Measurements from ENCODE around the gene STC2. TPM values are rescaled to one million over a fixed set of nuclear protein-coding genes. Genes with fewer than 3 reads are reported as not detected.

STC2 gene
- total RNA-seq, 1 donor from 2014 or later = 12.2 TPM

DNA sequence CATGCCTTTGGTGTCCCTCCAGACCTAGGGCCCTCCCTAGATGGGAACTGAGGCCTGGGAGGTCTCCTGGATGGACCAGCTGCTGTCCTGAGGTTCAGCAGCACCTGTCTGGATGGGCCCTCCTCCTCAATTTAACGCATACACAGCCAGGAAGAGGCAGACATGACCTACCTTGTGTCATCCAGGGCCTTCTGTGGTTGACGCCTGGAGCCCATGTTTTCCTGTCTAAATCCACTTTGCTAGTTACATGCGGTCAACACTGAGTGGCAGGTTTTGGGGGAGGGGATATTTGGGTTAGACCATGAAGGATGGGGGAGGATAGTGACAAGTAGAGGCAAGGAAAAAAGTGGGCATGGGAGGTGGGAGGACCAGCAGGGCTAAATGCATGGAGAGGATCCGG, 3.1 kb upstream of the STC2 start:
- Mint-ChIP-seq H3K4me1 (ENCODE audit: low read depth) (peaks cover 19% of the 10 kb centered on the region), H3K36me3 (ENCODE audit: insufficient read depth) (no peaks in the 10 kb centered on the region), H3K27ac (no peak overlapping the region), H3K9me3 (ENCODE audit: low read depth) (no peaks in the 10 kb centered on the region), H3K4me3 (ENCODE audit: low read depth) (no peak overlapping the region), H3K27me3 (peaks cover 45% of the 10 kb centered on the region)
- TF ChIP-seq, protein P1, sequence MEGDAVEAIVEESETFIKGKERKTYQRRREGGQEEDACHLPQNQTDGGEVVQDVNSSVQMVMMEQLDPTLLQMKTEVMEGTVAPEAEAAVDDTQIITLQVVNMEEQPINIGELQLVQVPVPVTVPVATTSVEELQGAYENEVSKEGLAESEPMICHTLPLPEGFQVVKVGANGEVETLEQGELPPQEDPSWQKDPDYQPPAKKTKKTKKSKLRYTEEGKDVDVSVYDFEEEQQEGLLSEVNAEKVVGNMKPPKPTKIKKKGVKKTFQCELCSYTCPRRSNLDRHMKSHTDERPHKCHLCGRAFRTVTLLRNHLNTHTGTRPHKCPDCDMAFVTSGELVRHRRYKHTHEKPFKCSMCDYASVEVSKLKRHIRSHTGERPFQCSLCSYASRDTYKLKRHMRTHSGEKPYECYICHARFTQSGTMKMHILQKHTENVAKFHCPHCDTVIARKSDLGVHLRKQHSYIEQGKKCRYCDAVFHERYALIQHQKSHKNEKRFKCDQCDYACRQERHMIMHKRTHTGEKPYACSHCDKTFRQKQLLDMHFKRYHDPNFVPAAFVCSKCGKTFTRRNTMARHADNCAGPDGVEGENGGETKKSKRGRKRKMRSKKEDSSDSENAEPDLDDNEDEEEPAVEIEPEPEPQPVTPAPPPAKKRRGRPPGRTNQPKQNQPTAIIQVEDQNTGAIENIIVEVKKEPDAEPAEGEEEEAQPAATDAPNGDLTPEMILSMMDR (IDR thresholded peaks at IDR 0.05; ENCODE audit: unreplicated experiment) = no peak
- DNase-seq (ENCODE audit: low spot score, unreplicated experiment) = no peak

- DNase-seq (ENCODE audit: low spot score, unreplicated experiment) = no peak
- Mint-ChIP-seq H3K4me1 (ENCODE audit: low read depth) (peaks cover 21% of the 10 kb centered on the region), H3K4me3 (ENCODE audit: low read depth) (peak overlapping the region; percentile 71), H3K27ac (peak overlapping the region; percentile 49), H3K9me3 (ENCODE audit: low read depth) (no peaks in the 10 kb centered on the region), H3K36me3 (ENCODE audit: insufficient read depth) (peaks cover 2% of the 10 kb centered on the region), H3K27me3 (peaks cover 44% of the 10 kb centered on the region)
- TF ChIP-seq, protein P1 (IDR thresholded peaks at IDR 0.05; ENCODE audit: unreplicated experiment) = no peak
Measured at GRCh38 chr5:173330338-173331206, 2.4 kb upstream of the STC2 start.

DNA sequence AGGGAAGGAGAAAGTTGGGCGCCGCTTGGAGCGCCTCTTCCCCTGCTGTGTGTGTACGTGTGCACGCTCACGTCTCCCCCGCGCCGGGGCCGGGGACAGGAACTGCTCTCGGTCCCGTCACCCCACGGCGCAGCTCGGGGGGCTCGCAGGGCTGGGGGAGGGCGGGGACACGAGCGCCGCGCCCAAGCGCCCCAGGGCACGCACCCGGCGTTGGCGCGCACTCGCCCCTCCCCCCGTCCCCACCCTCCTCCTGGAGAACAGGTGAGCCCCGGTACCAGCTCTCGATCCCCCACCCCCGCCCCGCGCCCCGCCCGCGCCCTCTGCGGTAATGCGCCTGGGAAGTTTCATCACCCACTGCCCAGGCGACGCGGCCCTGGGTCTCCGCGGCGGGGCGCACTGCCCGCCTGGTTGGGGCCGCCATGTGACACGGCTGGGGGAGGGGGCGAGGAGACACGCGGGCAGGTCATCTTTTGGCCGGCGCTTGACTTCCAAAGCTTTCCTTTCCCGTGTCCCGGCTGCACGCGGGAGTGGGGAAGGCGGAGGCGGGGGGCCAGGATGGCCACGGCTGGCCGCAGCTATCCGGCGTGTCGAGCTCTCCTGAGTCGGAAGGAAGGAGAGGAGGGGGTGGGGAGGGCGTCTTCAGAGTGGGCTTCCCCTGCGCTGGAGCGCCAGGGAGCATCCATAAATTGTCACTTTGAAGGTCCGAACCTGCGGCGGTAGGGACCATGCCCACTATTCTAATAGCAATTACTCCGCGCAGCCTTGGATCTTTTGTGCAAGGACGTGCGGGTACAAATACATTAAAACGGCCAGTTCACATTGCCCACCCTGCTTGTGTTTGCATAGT, 1.5 kb upstream of the STC2 start:
- no peaks in the 10 kb centered on the region for H3K9me3 Mint-ChIP-seq (ENCODE audit: low read depth)
- H3K36me3 Mint-ChIP-seq (ENCODE audit: insufficient read depth) = peaks cover 2% of the 10 kb centered on the region
- H3K27me3 Mint-ChIP-seq = peaks cover 46% of the 10 kb centered on the region
- peak; percentile 52 for DNase-seq (ENCODE audit: low spot score, unreplicated experiment)
- peak overlapping the region; percentile 96 for H3K27ac Mint-ChIP-seq
- TF ChIP-seq, protein P1 (IDR thresholded peaks at IDR 0.05; ENCODE audit: unreplicated experiment) = peak; percentile 21
- H3K4me3 Mint-ChIP-seq (ENCODE audit: low read depth) = peak overlapping the region; percentile 88
- H3K4me1 Mint-ChIP-seq (ENCODE audit: low read depth) = peaks cover 21% of the 10 kb centered on the region

GRCh38 chr5:173328844-173329490, 753 bp upstream of the STC2 start:
- Mint-ChIP-seq H3K4me1 (ENCODE audit: low read depth) (peaks cover 21% of the 10 kb centered on the region), H3K9me3 (ENCODE audit: low read depth) (no peaks in the 10 kb centered on the region), H3K27me3 (peaks cover 53% of the 10 kb centered on the region), H3K27ac (peak overlapping the region; percentile 96), H3K4me3 (ENCODE audit: low read depth) (peak overlapping the region; percentile 88), H3K36me3 (ENCODE audit: insufficient read depth) (peaks cover 4% of the 10 kb centered on the region)
- TF ChIP-seq, protein P1 (IDR thresholded peaks at IDR 0.05; ENCODE audit: unreplicated experiment) = no peak
- no peak for DNase-seq (ENCODE audit: low spot score, unreplicated experiment)

Data from progenitor cell of endocrine pancreas (in vitro differentiated cells).